ENCODE results near the gene TCEAL5.
"Not testable (repeated sequence)": the region's sequence is repeated elsewhere in the genome, so short reads cannot be mapped to it uniquely, and the experiment has no call there.

TCEAL5 gene

GRCh38 chrX:103234869-103235268 is 41.7 kb downstream of the TCEAL5 start:
- in situ Hi-C loops (cut with HindIII; ENCODE audit: low sequenced_read_pairs) = no loop called here

DNA sequence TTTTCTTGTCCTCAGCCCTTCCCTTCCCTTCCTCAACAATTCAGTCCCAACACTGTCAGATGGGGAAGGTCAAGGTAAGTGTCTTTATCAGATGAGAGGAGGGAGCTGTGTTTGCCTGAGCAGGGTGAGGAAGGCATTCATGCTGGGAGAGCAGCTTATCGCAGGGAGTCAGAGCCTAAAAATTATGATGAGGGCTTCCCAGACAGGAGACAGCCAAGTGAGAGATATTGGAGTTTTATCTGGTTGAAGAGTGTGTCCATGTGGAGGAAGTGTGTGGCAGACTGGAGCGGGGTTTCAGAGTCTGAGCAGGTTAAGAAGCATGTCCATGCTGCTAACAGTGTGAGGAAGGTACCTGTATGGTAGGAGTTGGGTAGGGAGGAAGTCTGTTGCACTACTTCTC is 43.3 kb downstream of the TCEAL5 start:
- in situ Hi-C loops (cut with HindIII; ENCODE audit: low sequenced_read_pairs) = no loop called here

GRCh38 chrX:103225918-103226317 is 50.6 kb downstream of the TCEAL5 start:
- in situ Hi-C loops (cut with HindIII; ENCODE audit: low sequenced_read_pairs) = not testable (repeated sequence)
